Mucosa of rectum (tissue), 2 donors: ENCODE data around the gene CEP57L1.

Experiments used
- H3K27ac ChIP-seq, 2 donors: one replicate each; pipeline ENCODE4 v1.7.0; 2013; ENCODE audit warnings: inconsistent platforms in 2 of 2, low read depth in 2 of 2, low read length in 2 of 2
- H3K27me3 ChIP-seq, 2 donors: one replicate each; pipeline ENCODE4 v1.7.0; 2013; ENCODE audit warnings: low read length in 2 of 2; ENCODE audit not compliant: control insufficient read depth in 2 of 2, insufficient read depth in 2 of 2
- H3K36me3 ChIP-seq, 2 donors: one replicate each; pipeline ENCODE4 v1.7.0; 2013; ENCODE audit warnings: low read length in 2 of 2; ENCODE audit not compliant: control insufficient read depth in 2 of 2, insufficient read depth in 2 of 2
- H3K4me1 ChIP-seq, 2 donors: one replicate each; pipeline ENCODE4 v1.7.0; 2013; ENCODE audit warnings: low read length in 2 of 2, mild to moderate bottlenecking in 1 of 2; ENCODE audit not compliant: control insufficient read depth in 2 of 2, insufficient read depth in 2 of 2
- H3K4me3 ChIP-seq, 2 donors: one replicate each; pipeline ENCODE4 v1.7.0; 2013; ENCODE audit warnings: low read length in 2 of 2
- H3K9ac ChIP-seq, 2 donors: one replicate each; pipeline ENCODE4 v1.7.0; 2013; ENCODE audit warnings: low read length in 2 of 2, low read depth in 1 of 2, mild to moderate bottlenecking in 1 of 2
- H3K9me3 ChIP-seq, 2 donors: one replicate each; pipeline ENCODE4 v1.7.0; 2013; ENCODE audit warnings: low read length in 2 of 2; ENCODE audit not compliant: control insufficient read depth in 2 of 2
- donor health status: healthy.
- donor health status: Normal muscosa, but diverticular disease.

The CEP57L1 gene

DNA sequence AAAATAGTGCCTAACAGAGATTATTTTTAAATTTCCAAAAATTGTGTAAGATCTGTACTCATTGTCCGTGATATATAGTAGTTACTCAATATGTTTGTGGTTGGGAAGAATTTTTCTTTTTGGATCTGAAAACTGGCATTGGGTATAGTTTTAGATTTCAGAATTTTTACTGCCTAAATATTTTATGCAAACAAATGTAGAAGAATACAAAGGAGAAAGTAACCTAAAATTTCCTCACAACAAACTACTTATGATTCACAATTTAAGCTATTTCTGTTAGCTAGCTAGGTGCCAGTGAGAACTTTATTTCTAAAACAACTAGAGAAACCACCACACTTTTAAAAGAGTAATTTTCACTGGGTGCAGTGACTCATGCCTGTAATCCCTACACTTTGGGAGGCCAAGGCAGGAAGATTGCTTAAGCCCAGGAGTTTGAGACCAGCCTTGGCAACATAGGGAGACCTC lies 39.5 kb upstream of the CEP57L1 start:
- Histone ChIP-seq H3K4me1 (peaks cover 0 to 2% of the 10 kb centered on the region in 2 donors), H3K27ac (no peak overlapping the region), H3K9me3 (no peaks in the 10 kb centered on the region), H3K4me3 (no peak overlapping the region), H3K9ac (no peak overlapping the region), H3K27me3 (no peaks in the 10 kb centered on the region), H3K36me3 (no peaks in the 10 kb centered on the region)

DNA sequence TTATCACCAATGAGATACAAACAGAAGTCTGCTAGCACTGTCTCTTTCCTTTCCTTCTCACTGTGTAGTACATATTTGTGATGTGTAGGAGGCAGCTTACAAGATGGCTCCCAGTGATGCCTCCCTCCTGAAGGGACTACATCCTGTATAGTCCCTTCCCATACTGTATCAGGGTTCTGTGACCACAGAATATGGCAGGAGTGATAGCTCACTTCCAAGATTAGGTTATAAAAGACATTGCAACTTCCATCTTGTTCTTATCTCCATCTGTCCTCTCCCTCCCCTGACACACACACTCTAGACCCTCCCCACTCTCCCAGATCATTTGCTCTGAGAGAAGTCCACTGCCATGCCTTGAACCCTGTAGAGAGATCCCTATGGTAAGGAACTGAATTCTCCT lies 38.6 kb upstream of the CEP57L1 start:
- Histone ChIP-seq H3K9me3 (no peaks in the 10 kb centered on the region), H3K27ac (no peak overlapping the region), H3K4me1 (peaks cover 0 to 2% of the 10 kb centered on the region in 2 donors), H3K9ac (no peak overlapping the region), H3K36me3 (no peaks in the 10 kb centered on the region), H3K27me3 (no peaks in the 10 kb centered on the region), H3K4me3 (no peak overlapping the region)

DNA sequence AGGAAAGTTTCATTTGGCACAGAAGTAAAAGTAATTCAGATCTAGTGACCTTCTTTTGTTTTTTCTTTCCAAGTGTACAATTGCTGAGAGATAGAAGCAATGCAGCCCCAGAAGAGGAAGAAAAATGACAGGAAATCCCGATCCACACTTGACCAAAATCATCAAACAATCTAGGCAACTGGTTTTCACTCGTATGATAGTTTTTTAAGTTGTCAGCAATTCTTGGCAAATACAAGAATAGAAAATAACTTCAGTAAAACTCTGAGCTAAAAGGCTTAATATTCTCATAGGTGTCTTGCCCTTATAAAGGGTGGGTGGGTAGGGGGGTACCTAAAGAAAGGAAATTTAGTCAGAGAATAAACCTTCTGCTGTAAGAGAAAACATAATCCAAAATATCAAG lies 36.7 kb upstream of the CEP57L1 start:
- H3K4me1 ChIP-seq, result peaks cover 2 to 4% of the 10 kb centered on the region in 2 donors
- no peaks in the 10 kb centered on the region for H3K9me3 ChIP-seq

DNA sequence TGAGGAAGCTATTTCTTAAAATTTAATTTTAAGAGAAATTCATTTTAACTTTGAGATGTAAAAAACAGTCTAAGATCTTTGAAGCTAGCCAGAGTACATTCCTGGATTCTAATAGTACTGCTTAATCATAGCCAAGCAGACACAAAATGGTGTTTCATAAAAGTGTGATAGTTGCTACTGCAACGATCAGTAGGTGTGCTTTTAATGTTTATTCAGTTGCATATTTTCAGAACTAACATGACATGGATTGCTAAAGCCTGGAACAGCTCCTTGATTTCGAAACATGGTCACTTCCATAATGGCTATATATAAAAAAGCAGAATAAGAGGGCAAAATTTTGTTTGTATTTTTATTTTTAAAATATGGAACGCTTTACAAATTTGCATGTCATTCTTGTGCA lies 36.2 kb upstream of the CEP57L1 start:
- Histone ChIP-seq H3K9ac (no peak overlapping the region), H3K27me3 (no peaks in the 10 kb centered on the region), H3K4me3 (no peak overlapping the region), H3K9me3 (no peaks in the 10 kb centered on the region), H3K27ac (no peak overlapping the region), H3K36me3 (no peaks in the 10 kb centered on the region), H3K4me1 (peaks cover 2 to 4% of the 10 kb centered on the region in 2 donors)

More for the DNA sequence above, 36.7 kb upstream of the CEP57L1 start:
- H3K27ac ChIP-seq, result no peak overlapping the region
- H3K4me3 ChIP-seq, result no peak overlapping the region
- no peaks in the 10 kb centered on the region for H3K36me3 ChIP-seq
- H3K27me3 ChIP-seq, result no peaks in the 10 kb centered on the region
- no peak overlapping the region for H3K9ac ChIP-seq

DNA sequence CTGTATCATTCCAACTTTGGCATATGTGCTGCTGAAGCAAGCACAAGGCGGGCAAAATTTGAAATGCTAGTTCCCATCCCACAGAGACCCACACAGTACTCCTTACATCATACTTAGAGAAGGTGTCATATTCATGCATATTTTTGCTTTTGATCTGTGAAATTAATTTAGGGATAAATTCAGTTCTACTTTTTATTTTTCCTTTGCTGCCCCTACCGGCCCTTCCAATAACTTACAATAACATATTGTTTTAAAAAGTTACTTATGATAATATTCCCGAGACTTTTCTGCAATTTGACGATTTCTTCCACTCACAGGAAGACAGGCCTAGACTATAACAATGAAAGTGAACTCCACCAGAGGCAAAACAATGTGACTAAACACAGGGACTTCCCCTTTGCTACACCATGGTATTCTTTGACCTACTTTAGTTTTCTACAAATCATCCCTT lies 35.7 kb upstream of the CEP57L1 start:
- Histone ChIP-seq H3K4me1 (peaks cover 2 to 4% of the 10 kb centered on the region in 2 donors), H3K9ac (no peak overlapping the region), H3K4me3 (no peak overlapping the region)

DNA sequence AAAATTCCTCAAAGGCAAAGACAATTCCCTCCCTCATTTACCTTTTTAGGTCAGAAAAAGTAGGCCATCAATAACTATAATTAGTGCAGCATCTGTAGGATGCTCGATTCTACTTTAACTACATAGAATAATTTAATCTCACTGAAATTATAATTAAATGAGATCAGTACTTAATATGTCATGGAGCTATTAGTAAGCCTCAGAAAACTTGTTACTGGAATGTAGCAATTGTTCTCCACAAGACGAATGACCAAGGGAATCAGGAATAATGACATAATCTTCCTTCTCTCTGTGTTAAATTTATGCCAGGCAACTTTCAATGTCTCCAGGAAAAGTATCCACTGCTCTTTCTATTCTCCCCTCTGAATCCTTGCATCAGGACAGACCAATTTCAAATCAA lies 34.7 kb upstream of the CEP57L1 start:
- Histone ChIP-seq H3K27ac (no peak overlapping the region), H3K4me3 (no peak overlapping the region), H3K27me3 (no peaks in the 10 kb centered on the region), H3K36me3 (no peaks in the 10 kb centered on the region), H3K9ac (no peak overlapping the region), H3K9me3 (no peaks in the 10 kb centered on the region), H3K4me1 (peaks cover 2 to 4% of the 10 kb centered on the region in 2 donors)

More for the DNA sequence above, 35.7 kb upstream of the CEP57L1 start:
- Histone ChIP-seq H3K27ac (no peak overlapping the region), H3K36me3 (no peaks in the 10 kb centered on the region), H3K27me3 (no peaks in the 10 kb centered on the region), H3K9me3 (no peaks in the 10 kb centered on the region)

DNA sequence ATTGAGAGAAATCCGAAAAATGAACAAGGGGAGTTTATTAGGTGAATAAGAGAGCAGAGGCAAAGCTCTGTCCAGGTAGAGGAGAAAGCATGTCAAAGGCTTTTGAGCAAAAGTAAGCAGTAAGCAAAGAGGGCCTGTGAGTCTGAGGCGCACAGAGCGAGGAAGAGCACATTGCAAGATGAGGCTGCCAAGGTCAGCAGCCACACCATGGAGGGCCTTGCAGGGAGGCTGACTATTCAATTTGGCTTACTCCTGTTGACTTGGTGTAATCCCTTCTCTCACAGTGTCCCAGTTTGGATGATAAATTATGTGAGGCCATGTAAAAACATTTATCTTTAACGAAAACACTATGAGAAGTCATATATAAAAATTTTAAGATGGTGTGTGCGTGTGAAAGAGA lies 33.1 kb upstream of the CEP57L1 start:
- Histone ChIP-seq H3K36me3 (no peaks in the 10 kb centered on the region), H3K9me3 (no peaks in the 10 kb centered on the region), H3K4me1 (peaks cover 2 to 4% of the 10 kb centered on the region in 2 donors), H3K27ac (no peak overlapping the region), H3K9ac (no peak overlapping the region), H3K4me3 (no peak overlapping the region), H3K27me3 (no peaks in the 10 kb centered on the region)

DNA sequence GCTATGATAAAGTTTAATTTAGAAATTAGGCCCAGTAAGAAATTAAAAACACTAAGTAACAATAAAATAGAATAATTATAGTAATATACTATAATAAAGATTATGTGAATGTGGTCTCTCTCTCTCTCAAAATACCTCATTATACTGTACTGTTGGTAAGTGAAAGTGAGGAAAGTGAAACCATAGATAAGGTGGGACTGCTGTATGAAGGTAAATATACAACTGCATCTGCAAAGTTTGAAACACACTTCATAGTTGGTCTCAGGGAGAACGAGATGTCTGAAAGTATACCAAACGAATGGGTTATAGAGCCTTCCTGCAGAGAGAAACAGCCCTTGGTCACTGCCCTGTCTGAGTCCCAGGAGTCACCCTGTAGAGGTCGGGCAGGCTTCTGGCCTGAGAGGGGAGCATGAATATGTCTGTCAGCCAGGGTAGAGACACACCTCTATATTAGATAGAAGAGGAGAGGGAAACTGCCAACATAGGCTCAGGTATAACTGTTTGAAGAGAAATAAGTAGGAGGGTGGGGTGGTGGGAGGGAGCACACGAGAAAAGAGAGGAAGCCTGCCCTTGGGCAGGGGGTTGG lies 32.4 kb upstream of the CEP57L1 start:
- H3K4me3 ChIP-seq, result no peak overlapping the region
- peaks cover 2 to 4% of the 10 kb centered on the region in 2 donors for H3K4me1 ChIP-seq
- no peaks in the 10 kb centered on the region for H3K27me3 ChIP-seq
- no peaks in the 10 kb centered on the region for H3K9me3 ChIP-seq
- no peaks in the 10 kb centered on the region for H3K36me3 ChIP-seq
- no peak overlapping the region for H3K9ac ChIP-seq
- H3K27ac ChIP-seq, result no peak overlapping the region

DNA sequence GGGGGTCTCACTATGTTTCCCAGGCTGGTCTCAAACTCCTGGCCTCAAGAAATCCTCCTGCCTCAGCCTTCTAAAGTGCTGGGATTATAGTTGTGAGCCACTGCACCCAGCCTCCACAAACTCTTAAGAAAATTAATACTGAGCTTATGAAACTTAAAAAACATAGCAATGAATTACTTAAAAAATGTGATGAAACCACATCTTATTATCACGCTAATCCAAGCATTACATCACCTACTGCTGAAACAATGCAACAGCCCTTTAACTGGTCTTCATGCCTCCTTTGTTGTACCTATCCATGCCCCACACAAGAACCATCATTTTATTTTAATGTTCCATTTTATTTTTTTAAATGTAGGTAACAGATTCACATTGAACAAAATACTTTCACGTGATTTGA lies 25.6 kb upstream of the CEP57L1 start:
- Histone ChIP-seq H3K4me3 (no peak overlapping the region), H3K9me3 (no peaks in the 10 kb centered on the region), H3K4me1 (peaks cover 5 to 6% of the 10 kb centered on the region in 2 donors), H3K36me3 (no peaks in the 10 kb centered on the region), H3K9ac (no peak overlapping the region), H3K27me3 (no peaks in the 10 kb centered on the region), H3K27ac (no peak overlapping the region)

DNA sequence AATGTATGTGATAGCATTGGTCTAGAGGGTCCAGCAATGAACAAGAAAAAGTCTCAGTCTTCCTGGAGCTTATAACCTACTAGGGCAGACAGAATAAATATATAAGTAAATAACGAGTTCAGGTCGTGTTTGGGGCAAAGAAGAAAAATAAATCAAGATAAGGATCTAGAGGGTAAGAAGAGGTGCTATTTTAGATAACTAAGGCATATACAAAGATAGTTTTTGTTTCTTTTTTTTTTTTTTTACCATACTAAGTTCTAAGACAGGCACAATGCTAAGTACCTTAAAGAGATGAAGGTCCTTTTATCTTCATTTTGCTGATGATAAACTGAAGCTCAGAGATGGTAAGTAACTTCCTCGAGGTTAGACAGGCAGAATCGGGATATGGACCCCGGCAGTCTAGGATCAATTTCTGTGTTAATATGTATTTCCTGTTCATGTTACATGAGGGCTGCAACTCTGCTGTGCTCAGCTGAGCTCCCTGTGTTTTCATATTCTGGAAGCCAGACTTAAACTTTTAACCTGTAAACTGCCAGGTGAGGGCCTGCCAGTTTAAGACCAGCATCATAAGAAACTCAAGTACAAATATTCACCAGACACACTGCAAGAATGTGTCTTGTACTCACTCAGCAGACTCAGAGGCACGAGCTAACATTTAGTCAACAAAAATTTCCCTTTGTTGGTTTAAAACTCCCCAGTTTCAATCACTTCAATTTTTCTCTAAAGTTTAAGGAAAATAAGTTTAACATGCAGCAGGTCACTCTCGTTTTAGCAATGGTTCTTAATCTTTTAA lies 24.0 kb upstream of the CEP57L1 start:
- Histone ChIP-seq H3K9me3 (no peaks in the 10 kb centered on the region), H3K9ac (no peak overlapping the region), H3K4me3 (no peak overlapping the region), H3K36me3 (no peaks in the 10 kb centered on the region), H3K4me1 (peaks cover 5 to 9% of the 10 kb centered on the region in 2 donors), H3K27ac (peak overlapping the region in 1 of 2 donors; percentile 7), H3K27me3 (no peaks in the 10 kb centered on the region)
